SK-N-SH (cell line): Measurements from ENCODE around the gene CSNK2B. TPM values are rescaled to one million over a fixed set of nuclear protein-coding genes. Genes with fewer than 3 reads are reported as not detected.

Source experiments
- CTCF ChIA-PET: fragments of 300-600, 350-600 bp; formaldehyde crosslinking; extraction: SDS; loops from one replicate; lab custom pipeline; 2021; lab: Yijun Ruan, JAX
- POLR2A ChIA-PET: fragments of 350-600 bp; sonication (Branson Sonifier 250); formaldehyde crosslinking; extraction: SDS; loops from one replicate; lab custom pipeline; 2020; ENCODE audit warnings: antibody characterized with exemption, inconsistent platforms; lab: Yijun Ruan, JAX
- DNase-seq: peaks from one replicate; pipeline ENCODE4 v3.0.0; 2012
- H2AFZ ChIP-seq: fragments of 200-600 bp; sonication (generic); 2 replicates; pipeline ENCODE4 v1.8.1; 2016; ENCODE audit warnings: antibody characterized with exemption, mild to moderate bottlenecking, low read depth
- H3F3A ChIP-seq: fragments of 200-600 bp; sonication (generic); replicated peaks from 2 replicates; pipeline ENCODE3; 2016; ENCODE audit warnings: antibody characterized with exemption, mild to moderate bottlenecking; ENCODE audit not compliant: insufficient read depth
- H3K27ac ChIP-seq, 2 experiments: fragments of 200-500 bp in 1 of 2; fragments of 200-600 bp in 1 of 2; sonication (Bioruptor generic) in 1 of 2; sonication (generic), shearing (Covaris generic) in 1 of 2; 2 replicates each; pipeline versions ENCODE4 v1.5.1 to v1.6.1; 2014 to 2016; ENCODE audit warnings: low read depth in 2 of 2, inconsistent platforms in 1 of 2, low read length in 1 of 2, mild to moderate bottlenecking in 1 of 2, mixed read lengths in 1 of 2
- H3K27me3 ChIP-seq: fragments of 200-600 bp; sonication (generic), shearing (Covaris generic); 2 replicates; pipeline ENCODE4 v1.6.1; 2016; ENCODE audit warnings: mixed run types; ENCODE audit not compliant: insufficient read depth
- H3K36me3 ChIP-seq, 2 experiments: fragments of 200-500 bp in 1 of 2; fragments of 200-600 bp in 1 of 2; sonication (Bioruptor generic) in 1 of 2; sonication (generic) in 1 of 2; replicated peaks in 1 of 2; 2 replicates each; pipeline versions ENCODE3 to v1.5.1; 2014 to 2016; ENCODE audit warnings: low read length in 1 of 2, mild to moderate bottlenecking in 1 of 2; ENCODE audit not compliant: insufficient read depth in 2 of 2, control insufficient read depth in 1 of 2
- H3K4me1 ChIP-seq, 2 experiments: fragments of 200-500 bp in 1 of 2; fragments of 200-600 bp in 1 of 2; sonication (Bioruptor generic) in 1 of 2; sonication (generic), shearing (Covaris generic) in 1 of 2; 2 replicates each; pipeline versions ENCODE4 v1.5.1 to v1.6.1; 2014 to 2016; ENCODE audit warnings: low read depth in 1 of 2, low read length in 1 of 2, mixed run types in 1 of 2; ENCODE audit not compliant: insufficient read depth in 2 of 2, control insufficient read depth in 1 of 2
- H3K4me2 ChIP-seq: fragments of 200-600 bp; sonication (generic), shearing (Covaris generic); 2 replicates; pipeline ENCODE4 v1.6.1; 2017; ENCODE audit warnings: mixed run types
- H3K4me3 ChIP-seq, 2 experiments: fragments of 200-500 bp in 1 of 2; fragments of 200-600 bp in 1 of 2; sonication (Bioruptor generic) in 1 of 2; sonication (generic), shearing (Covaris generic) in 1 of 2; 2 replicates each; pipeline versions ENCODE4 v1.5.1 to v1.8.1; 2014 to 2016; ENCODE audit warnings: low read depth in 2 of 2, inconsistent platforms in 1 of 2, low read length in 1 of 2, mild to moderate bottlenecking in 1 of 2, mixed read lengths in 1 of 2, moderate library complexity in 1 of 2
- H3K79me2 ChIP-seq: fragments of 200-600 bp; sonication (generic); 2 replicates; pipeline ENCODE4 v1.8.1; 2017; ENCODE audit warnings: mild to moderate bottlenecking; ENCODE audit not compliant: insufficient read depth
- H3K9ac ChIP-seq: fragments of 200-600 bp; sonication (generic); 2 replicates; pipeline ENCODE4 v1.6.1; 2017; ENCODE audit warnings: mixed run types
- H3K9me2 ChIP-seq: fragments of 200-600 bp; sonication (generic); 2 replicates; pipeline ENCODE4 v1.6.1; 2017; ENCODE audit warnings: mixed run types
- H3K9me3 ChIP-seq: fragments of 200-600 bp; sonication (generic); 2 replicates; pipeline ENCODE4 v1.6.1; 2017; ENCODE audit warnings: mixed run types, mild to moderate bottlenecking, moderate library complexity
- H4K20me1 ChIP-seq: fragments of 200-600 bp; sonication (generic); 2 replicates; pipeline ENCODE4 v1.6.1; 2017; ENCODE audit warnings: mild to moderate bottlenecking, mixed run types; ENCODE audit not compliant: insufficient read depth
- FOSL2 ChIP-seq: IDR thresholded peaks from 2 replicates; pipeline ENCODE4 v1.4.0; 2012; ENCODE audit warnings: low read depth, mild to moderate bottlenecking, moderate library complexity, borderline replicate concordance
- FOXM1 ChIP-seq: IDR thresholded peaks from 2 replicates; pipeline ENCODE4 v1.4.0; 2012; ENCODE audit warnings: low read depth, mild to moderate bottlenecking
- GATA2 ChIP-seq: sonication (generic); formaldehyde crosslinking; IDR thresholded peaks from 2 replicates; pipeline ENCODE4 v1.5.0; 2020; ENCODE audit warnings: mild to moderate bottlenecking, missing genetic modification reagents
- JUND ChIP-seq: IDR thresholded peaks from 2 replicates; pipeline ENCODE4 v1.4.0; 2012
- MAX ChIP-seq: IDR thresholded peaks from 2 replicates; pipeline ENCODE4 v1.4.0; 2012; ENCODE audit warnings: low read depth
- MEF2A ChIP-seq: IDR thresholded peaks from 2 replicates; pipeline ENCODE4 v1.4.0; 2012; ENCODE audit warnings: low read depth, borderline replicate concordance
- NFIC ChIP-seq: IDR thresholded peaks from 2 replicates; pipeline ENCODE4 v1.4.0; 2012; ENCODE audit warnings: borderline replicate concordance
- POLR2AphosphoS5 ChIP-seq: IDR thresholded peaks from 2 replicates; pipeline ENCODE4 v1.6.1; 2012; ENCODE audit warnings: low read depth, low read length
- RAD21 ChIP-seq: IDR thresholded peaks from 2 replicates; pipeline ENCODE4 v1.6.1; 2012; ENCODE audit warnings: mild to moderate bottlenecking, low read length
- REST ChIP-seq: IDR thresholded peaks from 2 replicates; pipeline ENCODE4 v1.6.1; 2012; ENCODE audit warnings: mild to moderate bottlenecking, low read depth, low read length, moderate library complexity
- TAF1 ChIP-seq: IDR thresholded peaks from 2 replicates; pipeline ENCODE4 v1.6.1; 2012; ENCODE audit warnings: low read depth, mild to moderate bottlenecking, low read length, moderate library complexity, borderline replicate concordance
- TCF12 ChIP-seq: IDR thresholded peaks from 2 replicates; pipeline ENCODE4 v1.4.0; 2012
- USF1 ChIP-seq: IDR thresholded peaks from 2 replicates; pipeline ENCODE4 v1.4.0; 2012; ENCODE audit warnings: low read depth, borderline replicate concordance
- USF2 ChIP-seq: fragments of 150-350 bp; IDR thresholded peaks from 2 replicates; pipeline ENCODE4 v1.6.1; 2017; ENCODE audit warnings: antibody characterized with exemption, low read length, low read depth, borderline replicate concordance
- WGBS: methylation state at CpG from one replicate; pipeline ENCODE4 v1.1.6; 2017; ENCODE audit warnings: low lambda C conversion rate; 5-methylcytosine and 5-hydroxymethylcytosine counted together
- polyA plus RNA-seq, 3 experiments: library from polyadenylated mRNA; depleted of rRNA; stranded (reverse); fragments of >200 nt; gene quantifications; 2 replicates each; pipeline ENCODE4 v1.2.3, GENCODE V29; 2012
- TF ChIP-seq, protein P1 (sequence below): IDR thresholded peaks from 2 replicates; pipeline ENCODE4 v1.4.0; 2012; ENCODE audit warnings: low read depth, borderline replicate concordance

CSNK2B gene
- polyA plus RNA-seq, 1 of the 3 experiments (the other 2 are of a cell fraction) = 101 TPM

- Histone ChIP-seq H3K4me3 (no peak overlapping the region), H3K9me3 (no peaks in the 10 kb centered on the region), H3F3A (peaks cover 71% of the 10 kb centered on the region), H2AFZ (no peak overlapping the region), H3K4me2 (no peak overlapping the region), H3K27ac (no peak overlapping the region; a peak in 1 of 4 replicates), H3K4me1 (no peaks in the 10 kb centered on the region; a peak in 1 of 4 replicates), H4K20me1 (peaks cover 11% of the 10 kb centered on the region; the same call in 1 of the 2 replicates), H3K9ac (no peak overlapping the region), H3K79me2 (no peaks in the 10 kb centered on the region), H3K27me3 (no peaks in the 10 kb centered on the region), H3K9me2 (no peaks in the 10 kb centered on the region), H3K36me3 (peaks cover 30 to 95% of the 10 kb centered on the region in 2 experiments)
- no peak for TF ChIP-seq JUND
- no peak for TF ChIP-seq RAD21
- TF ChIP-seq REST = no peak
- TF ChIP-seq TAF1 = no peak
- TF ChIP-seq MAX = no peak
- no peak for TF ChIP-seq POLR2AphosphoS5
- no peak for TF ChIP-seq MEF2A
- TF ChIP-seq FOXM1 = no peak
- no peak for TF ChIP-seq TCF12
- no peak for TF ChIP-seq FOSL2
- TF ChIP-seq NFIC = no peak
- no peak for TF ChIP-seq USF2
- no peak for TF ChIP-seq GATA2 (CRISPR knock-in tag)
- no peak for TF ChIP-seq USF1
- TF ChIP-seq, protein P1, sequence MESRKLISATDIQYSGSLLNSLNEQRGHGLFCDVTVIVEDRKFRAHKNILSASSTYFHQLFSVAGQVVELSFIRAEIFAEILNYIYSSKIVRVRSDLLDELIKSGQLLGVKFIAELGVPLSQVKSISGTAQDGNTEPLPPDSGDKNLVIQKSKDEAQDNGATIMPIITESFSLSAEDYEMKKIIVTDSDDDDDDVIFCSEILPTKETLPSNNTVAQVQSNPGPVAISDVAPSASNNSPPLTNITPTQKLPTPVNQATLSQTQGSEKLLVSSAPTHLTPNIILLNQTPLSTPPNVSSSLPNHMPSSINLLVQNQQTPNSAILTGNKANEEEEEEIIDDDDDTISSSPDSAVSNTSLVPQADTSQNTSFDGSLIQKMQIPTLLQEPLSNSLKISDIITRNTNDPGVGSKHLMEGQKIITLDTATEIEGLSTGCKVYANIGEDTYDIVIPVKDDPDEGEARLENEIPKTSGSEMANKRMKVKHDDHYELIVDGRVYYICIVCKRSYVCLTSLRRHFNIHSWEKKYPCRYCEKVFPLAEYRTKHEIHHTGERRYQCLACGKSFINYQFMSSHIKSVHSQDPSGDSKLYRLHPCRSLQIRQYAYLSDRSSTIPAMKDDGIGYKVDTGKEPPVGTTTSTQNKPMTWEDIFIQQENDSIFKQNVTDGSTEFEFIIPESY = no peak
- ChIA-PET POLR2A (interaction anchor here (1.6 to 2.2 kb wide), 3 partner anchors 10 to 15 kb away, joined by 3 to 13 read pairs (median 10); partner anchors contain the start of gene BAG6), CTCF (interaction anchor here (1.3 to 1.7 kb wide), 2 partner anchors 15 to 16 kb away, joined by 3 to 5 read pairs; no protein-coding TSS in a partner anchor)
- no peak for DNase-seq
- WGBS = 87% methylated on average over 27 of the region's 27 CpGs
These were observed 28.9 kb upstream of the CSNK2B start for GRCh38 chr6:31636698-31637596.
